B cell (primary cell): ENCODE data around the gene CEP41. TPM values are rescaled to one million over a fixed set of nuclear protein-coding genes. Genes with fewer than 3 reads are reported as not detected.

Experiments
- ATAC-seq: fragments of 200-7000 bp; cut with Tn5 transposase; one replicate; pipeline ENCODE4 v1.10.0; 2021; ENCODE audit warnings: low read depth, mild to moderate bottlenecking, moderate number of reproducible peaks, moderate library complexity
- CTCF ChIA-PET: fragments of 350-600 bp; sonication (Branson Sonifier 250); formaldehyde crosslinking; loops from one replicate; lab custom pipeline; 2021; ENCODE audit warnings: antibody characterized with exemption, inconsistent platforms; lab: Charles Lee
- POLR2A ChIA-PET: fragments of 350-600 bp; sonication (Branson Sonifier 250); formaldehyde crosslinking; loops from one replicate; lab custom pipeline; 2021; ENCODE audit warnings: antibody characterized with exemption; lab: Charles Lee
- DNase-seq: peaks from one replicate; pipeline ENCODE4 v3.0.0; 2013
- H2AFZ ChIP-seq: 2 replicates; pipeline ENCODE4 v1.6.1; 2012; ENCODE audit warnings: mild to moderate bottlenecking, low read depth, low read length; ENCODE audit not compliant: insufficient read depth, poor library complexity, severe bottlenecking
- H3K27ac ChIP-seq, 2 donors: 1 replicate in 1 of 2; 2 replicates in 1 of 2; pipeline ENCODE4 v1.5.1; 2012 to 2013; ENCODE audit warnings: low read length in 2 of 2, mild to moderate bottlenecking in 2 of 2, moderate library complexity in 1 of 2
- H3K27me3 ChIP-seq, 4 experiments: fragments of 200-600 bp in 1 of 4; sonication (generic) in 1 of 4; replicated peaks in 1 of 4; 1 replicate in 2 of 4; 2 replicates in 2 of 4; pipeline versions ENCODE4 v1.6.1 to v1.7.0; 2013 to 2016; ENCODE audit warnings: low read length in 3 of 4, mild to moderate bottlenecking in 2 of 4, mixed read lengths in 1 of 4, moderate library complexity in 1 of 4; ENCODE audit not compliant: insufficient read depth in 4 of 4, control insufficient read depth in 3 of 4; ENCODE audit errors: control extremely low read depth in 1 of 4
- H3K36me3 ChIP-seq, 2 experiments: replicated peaks in 1 of 2; 1 replicate in 1 of 2; 2 replicates in 1 of 2; pipeline versions ENCODE4 v1.6.1 to v1.7.1; 2013; ENCODE audit warnings: low read length in 1 of 2; ENCODE audit not compliant: insufficient read depth in 2 of 2, control insufficient read depth in 1 of 2; ENCODE audit errors: control extremely low read depth in 1 of 2, extremely low read depth in 1 of 2
- H3K4me1 ChIP-seq, 2 donors: fragments of 200-600 bp in 1 of 2; sonication (generic) in 1 of 2; 1 replicate in 1 of 2; 2 replicates in 1 of 2; pipeline versions ENCODE4 v1.5.1 to v1.6.1; 2013 to 2017; ENCODE audit warnings: low read length in 2 of 2; ENCODE audit not compliant: control insufficient read depth in 2 of 2, insufficient read depth in 2 of 2
- H3K4me2 ChIP-seq: replicated peaks from 2 replicates; pipeline ENCODE3; 2012; ENCODE audit warnings: mild to moderate bottlenecking, low read depth, low read length; ENCODE audit not compliant: poor library complexity, severe bottlenecking
- H3K4me3 ChIP-seq, 5 experiments: fragments of 200-600 bp in 1 of 5; sonication (generic) in 1 of 5; 1 replicate in 3 of 5; 2 replicates in 2 of 5; pipeline versions ENCODE4 v1.5.1 to v1.7.0; 2011 to 2016; ENCODE audit warnings: low read length in 4 of 5, mild to moderate bottlenecking in 4 of 5, low read depth in 2 of 5, control low read depth in 1 of 5, moderate library complexity in 1 of 5; ENCODE audit not compliant: insufficient read depth in 1 of 5; ENCODE audit errors: control extremely low read depth in 1 of 5, extremely low read depth in 1 of 5
- H3K79me2 ChIP-seq: fragments of 200-600 bp; sonication (generic); one replicate; pipeline ENCODE4 v1.6.0; 2016; ENCODE audit warnings: low read length; ENCODE audit not compliant: control insufficient read depth, insufficient read depth
- H3K9ac ChIP-seq: fragments of 200-600 bp; sonication (generic); 2 replicates; pipeline ENCODE4 v1.6.1; 2017; ENCODE audit warnings: mild to moderate bottlenecking, low read length, moderate library complexity
- H3K9me3 ChIP-seq, 3 donors: one replicate each; pipeline versions ENCODE4 v1.6.1 to v1.7.1; 2013; ENCODE audit warnings: low read length in 2 of 3; ENCODE audit not compliant: control insufficient read depth in 2 of 3, insufficient read depth in 1 of 3; ENCODE audit errors: control extremely low read depth in 1 of 3
- H4K20me1 ChIP-seq: 2 replicates; pipeline ENCODE4 v1.6.0; 2012; ENCODE audit warnings: mild to moderate bottlenecking, low read length; ENCODE audit not compliant: insufficient read depth, control insufficient read depth, poor library complexity, severe bottlenecking
- H3K27ac Mint-ChIP-seq: one replicate; pipeline ENCODE4 v1.8.0; 2021; ENCODE audit warnings: mixed read lengths
- H3K27me3 Mint-ChIP-seq: one replicate; pipeline ENCODE4 v1.8.0; 2021; ENCODE audit warnings: mixed read lengths
- H3K4me1 Mint-ChIP-seq: one replicate; pipeline ENCODE4 v1.8.0; 2021; ENCODE audit warnings: mixed read lengths
- H3K4me3 Mint-ChIP-seq: one replicate; pipeline ENCODE4 v1.8.0; 2021; ENCODE audit warnings: mixed read lengths
- H3K9me3 Mint-ChIP-seq: one replicate; pipeline ENCODE4 v1.8.0; 2022; ENCODE audit warnings: mixed read lengths; ENCODE audit not compliant: insufficient read depth
- EZH2 ChIP-seq: IDR thresholded peaks from 2 replicates; pipeline ENCODE4 v1.6.1; 2012; ENCODE audit warnings: borderline replicate concordance, low read depth, mild to moderate bottlenecking, moderate library complexity, low read length; ENCODE audit not compliant: insufficient read depth, poor library complexity, severe bottlenecking
- WGBS: methylation state at CpG from one replicate; pipeline ENCODE4 v1.1.5; 2013; ENCODE audit warnings: missing lambda C conversion rate; ENCODE audit not compliant: insufficient coverage; 5-methylcytosine and 5-hydroxymethylcytosine counted together
- intact Hi-C: fragments of 100-400 bp; cut with micrococcal nuclease; formaldehyde crosslinking; loops from one replicate; pipeline ENCODE4 v1.10.0; 2022
- polyA plus RNA-seq: library from polyadenylated mRNA; depleted of rRNA; stranded (reverse); fragments of >200 nt; gene quantifications from 2 replicates; pipeline ENCODE4 v1.2.3, GENCODE V29; 2012
- total RNA-seq, 2 donors: library from RNA; stranded (reverse); fragments of 120-200 nt in 1 of 2; gene quantifications; 1 replicate in 1 of 2; 2 replicates in 1 of 2; pipeline versions ENCODE4 v1.2.3 to v1.2.4, GENCODE V29; 2013 to 2022
- TF ChIP-seq, protein P1 (sequence below): fragments of 200-600 bp; IDR thresholded peaks from one replicate; pipeline ENCODE4 v1.8.0; 2022; ENCODE audit warnings: antibody characterized with exemption, mild to moderate bottlenecking

Gene CEP41
- total and polyA plus RNA-seq, 2 donors (not counting 1 experiment from before 2014, with no cell fraction given): 3.4 to 5.9 TPM

DNA sequence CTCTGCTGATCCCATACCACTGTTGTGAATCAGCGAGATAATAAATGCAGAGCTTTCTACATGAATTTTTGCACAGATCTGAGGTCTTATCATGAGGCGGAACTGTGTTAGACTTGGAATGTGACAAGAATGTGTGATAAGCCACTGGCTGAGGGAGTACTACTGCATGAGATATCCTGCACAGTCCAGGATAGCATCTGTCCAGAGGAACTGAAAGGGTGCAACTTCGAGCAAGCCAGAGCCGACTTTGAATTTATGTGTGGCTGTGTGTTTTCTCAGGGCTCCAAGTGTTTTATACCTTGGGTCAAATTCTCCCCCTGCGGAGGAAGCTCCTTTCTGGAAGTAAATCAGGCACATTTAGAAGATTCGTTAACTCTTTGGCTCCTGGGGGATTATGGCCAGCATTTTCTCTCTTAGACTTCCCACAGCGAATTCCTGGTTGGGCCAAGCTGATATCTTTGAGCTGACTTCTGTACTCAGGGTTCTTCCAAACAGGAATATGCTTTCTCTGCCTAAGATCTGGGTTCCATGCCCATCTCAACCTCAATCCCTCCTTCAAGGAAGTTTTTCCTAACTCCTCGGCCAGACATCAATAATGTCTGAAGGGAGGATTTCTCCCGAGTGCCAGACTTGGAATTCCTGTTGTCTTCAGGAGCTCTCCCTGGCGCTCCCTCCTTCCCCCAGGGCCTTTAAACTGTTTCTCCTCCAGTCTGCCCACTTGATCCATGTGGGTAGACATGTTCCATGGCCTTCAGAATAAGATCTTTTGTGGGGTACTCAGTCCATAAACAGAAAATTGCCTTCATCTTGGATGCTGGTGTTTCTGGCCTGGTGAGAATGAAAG is 48.5 kb upstream of the CEP41 start:
- no peak for ATAC-seq
- H3K9ac ChIP-seq: no peak overlapping the region
- 95% methylated on average over 6 of the region's 10 CpGs for WGBS
- ChIA-PET CTCF (interaction anchor here (1.6 kb wide), 1 partner anchor 269 kb away, joined by 8 read pairs; no protein-coding TSS in a partner anchor), POLR2A (no interaction called here)
- H3K27me3 Mint-ChIP-seq: peaks cover 46% of the 10 kb centered on the region
- H3K4me2 ChIP-seq: no peak overlapping the region
- peaks cover 0 to 18% (median 0%) of the 10 kb centered on the region in 3 donors for H3K9me3 ChIP-seq
- H3K36me3 ChIP-seq: no peaks in the 10 kb centered on the region
- no peak overlapping the region for H3K27ac ChIP-seq
- no peak overlapping the region for H3K4me3 ChIP-seq
- no peaks in the 10 kb centered on the region for H3K79me2 ChIP-seq
- no peak overlapping the region for H3K27ac Mint-ChIP-seq
- no peak overlapping the region for H2AFZ ChIP-seq
- intact Hi-C loops: loop anchor here (5.0 kb wide), 2 partner anchors 178 to 248 kb away; partner anchors contain the start of gene COPG2
- H3K27me3 ChIP-seq: peaks cover 0 to 37% (median 18%) of the 10 kb centered on the region in 4 experiments
- no peaks in the 10 kb centered on the region for H4K20me1 ChIP-seq
- no peak for TF ChIP-seq EZH2
- TF ChIP-seq, protein P1, sequence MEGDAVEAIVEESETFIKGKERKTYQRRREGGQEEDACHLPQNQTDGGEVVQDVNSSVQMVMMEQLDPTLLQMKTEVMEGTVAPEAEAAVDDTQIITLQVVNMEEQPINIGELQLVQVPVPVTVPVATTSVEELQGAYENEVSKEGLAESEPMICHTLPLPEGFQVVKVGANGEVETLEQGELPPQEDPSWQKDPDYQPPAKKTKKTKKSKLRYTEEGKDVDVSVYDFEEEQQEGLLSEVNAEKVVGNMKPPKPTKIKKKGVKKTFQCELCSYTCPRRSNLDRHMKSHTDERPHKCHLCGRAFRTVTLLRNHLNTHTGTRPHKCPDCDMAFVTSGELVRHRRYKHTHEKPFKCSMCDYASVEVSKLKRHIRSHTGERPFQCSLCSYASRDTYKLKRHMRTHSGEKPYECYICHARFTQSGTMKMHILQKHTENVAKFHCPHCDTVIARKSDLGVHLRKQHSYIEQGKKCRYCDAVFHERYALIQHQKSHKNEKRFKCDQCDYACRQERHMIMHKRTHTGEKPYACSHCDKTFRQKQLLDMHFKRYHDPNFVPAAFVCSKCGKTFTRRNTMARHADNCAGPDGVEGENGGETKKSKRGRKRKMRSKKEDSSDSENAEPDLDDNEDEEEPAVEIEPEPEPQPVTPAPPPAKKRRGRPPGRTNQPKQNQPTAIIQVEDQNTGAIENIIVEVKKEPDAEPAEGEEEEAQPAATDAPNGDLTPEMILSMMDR: no peak
- peaks cover 39% of the 10 kb centered on the region for H3K4me1 Mint-ChIP-seq
- H3K4me1 ChIP-seq: peaks cover 38 to 40% of the 10 kb centered on the region in 2 donors
- no peaks in the 10 kb centered on the region for H3K9me3 Mint-ChIP-seq
- H3K4me3 Mint-ChIP-seq: no peak overlapping the region
- no peak for DNase-seq
